WERI-Rb-1 (cell line): ENCODE data around the gene INSYN2A.

Source experiments
- DNase-seq: peaks from one replicate; pipeline ENCODE4 v3.0.0-alpha.2; 2020
- H3K27ac ChIP-seq: fragments of 250-450 bp; sonication (Bioruptor Pico); 2 replicates; pipeline ENCODE4 v1.5.1; 2020; ENCODE audit warnings: mild to moderate bottlenecking, moderate library complexity
- H3K27me3 ChIP-seq: fragments of 250-450 bp; sonication (Bioruptor Pico); 2 replicates; pipeline ENCODE4 v1.5.1; 2021; ENCODE audit warnings: mild to moderate bottlenecking, low read depth, moderate library complexity; ENCODE audit not compliant: insufficient read depth, severe bottlenecking
- H3K36me3 ChIP-seq: fragments of 250-450 bp; sonication (Bioruptor Pico); 2 replicates; pipeline ENCODE4 v1.5.1; 2020; ENCODE audit warnings: mild to moderate bottlenecking, moderate library complexity
- H3K4me3 ChIP-seq: 2 replicates; pipeline ENCODE4 v1.5.1; 2011; ENCODE audit warnings: low read depth, mild to moderate bottlenecking, control low read depth, low read length
- H3K9me3 ChIP-seq: fragments of 250-450 bp; sonication (Bioruptor Pico); 2 replicates; pipeline ENCODE4 v1.5.1; 2021; ENCODE audit warnings: mild to moderate bottlenecking, moderate library complexity; ENCODE audit not compliant: severe bottlenecking
- CTCF ChIP-seq: IDR thresholded peaks from 2 replicates; pipeline ENCODE4 v1.5.1; 2011; ENCODE audit warnings: low read depth, mild to moderate bottlenecking, control low read depth, inconsistent platforms, low read length

The INSYN2A gene

GRCh38 chr10:127216786-127217185 lies 20.4 kb upstream of the INSYN2A start:
- no peaks in the 10 kb centered on the region for H3K9me3 ChIP-seq
- DNase-seq, result no peak
- no peaks in the 10 kb centered on the region for H3K36me3 ChIP-seq
- TF ChIP-seq CTCF, result no peak
- no peaks in the 10 kb centered on the region for H3K27me3 ChIP-seq
- H3K27ac ChIP-seq, result no peak overlapping the region
- H3K4me3 ChIP-seq, result no peak overlapping the region

GRCh38 chr10:127216274-127216673 lies 19.9 kb upstream of the INSYN2A start:
- TF ChIP-seq CTCF, result no peak
- H3K4me3 ChIP-seq, result no peak overlapping the region
- DNase-seq, result no peak

GRCh38 chr10:127215866-127216265 lies 19.5 kb upstream of the INSYN2A start:
- no peak overlapping the region for H3K27ac ChIP-seq
- no peaks in the 10 kb centered on the region for H3K27me3 ChIP-seq
- TF ChIP-seq CTCF, result no peak
- H3K4me3 ChIP-seq, result no peak overlapping the region
- no peaks in the 10 kb centered on the region for H3K36me3 ChIP-seq
- no peaks in the 10 kb centered on the region for H3K9me3 ChIP-seq
- DNase-seq, result no peak

More at GRCh38 chr10:127216274-127216673, 19.9 kb upstream of the INSYN2A start:
- no peaks in the 10 kb centered on the region for H3K36me3 ChIP-seq
- H3K27ac ChIP-seq, result no peak overlapping the region
- H3K9me3 ChIP-seq, result no peaks in the 10 kb centered on the region
- H3K27me3 ChIP-seq, result no peaks in the 10 kb centered on the region

- Histone ChIP-seq H3K9me3 (no peaks in the 10 kb centered on the region), H3K27me3 (no peaks in the 10 kb centered on the region), H3K36me3 (no peaks in the 10 kb centered on the region), H3K4me3 (no peak overlapping the region), H3K27ac (peak overlapping the region; percentile 35)
- no peak for TF ChIP-seq CTCF
- peak; percentile 63 for DNase-seq
These were observed 14.6 kb upstream of the INSYN2A start for GRCh38 chr10:127210936-127211466.

- Histone ChIP-seq H3K9me3 (no peaks in the 10 kb centered on the region), H3K27ac (no peak overlapping the region), H3K27me3 (no peaks in the 10 kb centered on the region), H3K4me3 (no peak overlapping the region), H3K36me3 (no peaks in the 10 kb centered on the region)
- DNase-seq, result no peak
- no peak for TF ChIP-seq CTCF
These were observed 10.7 kb upstream of the INSYN2A start for GRCh38 chr10:127207081-127207480.

GRCh38 chr10:127203067-127203466 lies 6.7 kb upstream of the INSYN2A start:
- Histone ChIP-seq H3K4me3 (no peak overlapping the region), H3K9me3 (no peaks in the 10 kb centered on the region), H3K36me3 (no peaks in the 10 kb centered on the region), H3K27ac (no peak overlapping the region), H3K27me3 (no peaks in the 10 kb centered on the region)
- no peak for DNase-seq
- no peak for TF ChIP-seq CTCF
